GM12892 (cell line): Measurements from ENCODE around the gene ACADSB.

Source experiments
- DNase-seq: peaks from one replicate; pipeline ENCODE4 v3.0.0; 2011; ENCODE audit not compliant: insufficient read length
- FAIRE-seq: peaks from 2 replicates; lab custom pipeline; 2011; peaks lifted over from hg19 to GRCh38; lab: Jason Lieb, UNC
- POLR2A ChIP-seq: IDR thresholded peaks from 2 replicates; pipeline ENCODE4 v1.6.1; 2011; ENCODE audit warnings: low read depth, low read length, control low read depth
- POLR2AphosphoS5 ChIP-seq: IDR thresholded peaks from 2 replicates; pipeline ENCODE4 v1.6.1; 2011; ENCODE audit warnings: low read depth, low read length, control low read depth
- TAF1 ChIP-seq: IDR thresholded peaks from 2 replicates; pipeline ENCODE4 v1.6.1; 2011; ENCODE audit warnings: low read depth, mild to moderate bottlenecking, control low read depth, low read length, borderline replicate concordance

Gene ACADSB

DNA sequence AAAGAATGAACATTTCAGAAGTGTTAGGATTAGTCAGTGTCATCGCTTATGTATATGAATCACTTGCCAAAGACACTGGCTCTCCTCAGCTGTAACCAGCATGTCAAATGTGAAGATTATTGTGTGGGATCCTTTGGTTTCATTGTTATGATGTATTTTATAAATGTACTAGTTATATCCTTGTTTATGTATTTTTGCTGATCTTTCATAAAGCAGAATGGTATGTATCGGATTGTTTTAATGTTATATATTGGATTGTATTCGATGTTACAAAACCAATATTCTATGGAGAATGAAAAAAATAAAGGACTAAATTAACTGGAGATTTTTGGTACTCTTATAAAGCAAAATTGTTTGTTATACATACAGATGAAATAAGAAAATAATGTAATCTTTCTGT is 49.2 kb downstream of the ACADSB start:
- TF ChIP-seq POLR2AphosphoS5 (no peak), TAF1 (no peak), POLR2A (no peak)
- DNase-seq = no peak
- FAIRE-seq = no peak

DNA sequence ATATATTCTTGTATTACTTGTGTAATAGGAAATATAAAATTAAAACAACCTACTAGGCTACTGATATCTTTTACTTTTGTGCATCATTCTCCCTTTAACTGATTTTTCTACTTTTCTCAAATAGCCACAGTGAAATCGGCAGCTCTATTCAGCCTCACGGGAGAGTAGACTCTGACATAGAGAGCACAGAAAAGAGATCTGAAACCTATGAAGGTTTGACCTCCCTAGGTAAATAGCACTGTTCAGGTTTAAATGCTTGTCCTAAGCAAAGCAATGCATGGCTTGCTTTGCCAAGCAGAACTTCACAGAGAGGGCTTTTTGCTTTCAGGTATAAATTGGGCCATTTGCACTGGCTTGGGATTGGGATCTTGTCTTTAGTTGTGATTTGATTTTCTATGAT is 53.1 kb downstream of the ACADSB start:
- no peak for TF ChIP-seq POLR2AphosphoS5
- DNase-seq (no peak), FAIRE-seq (no peak)

DNA sequence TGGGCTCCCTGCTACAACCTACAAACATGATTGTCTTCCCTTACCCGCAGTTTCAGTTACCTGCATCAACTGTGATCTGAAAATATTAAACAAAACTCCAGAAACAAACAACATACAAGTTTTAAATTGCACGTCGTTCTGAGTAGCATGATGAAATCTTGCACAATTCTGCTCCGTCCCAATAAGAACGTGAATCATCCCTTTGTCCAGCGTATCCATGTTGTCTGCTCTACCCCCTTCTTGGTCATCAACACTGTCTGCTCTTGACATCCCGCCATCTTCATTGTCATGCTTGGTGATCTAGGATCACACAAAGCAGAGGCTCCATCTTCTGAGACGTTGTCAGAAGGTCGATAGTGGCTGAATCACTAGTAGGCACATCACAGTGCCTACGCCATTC is 53.9 kb downstream of the ACADSB start:
- TF ChIP-seq POLR2AphosphoS5 (no peak), POLR2A (no peak), TAF1 (no peak)
- DNase-seq (no peak), FAIRE-seq (no peak)

DNA sequence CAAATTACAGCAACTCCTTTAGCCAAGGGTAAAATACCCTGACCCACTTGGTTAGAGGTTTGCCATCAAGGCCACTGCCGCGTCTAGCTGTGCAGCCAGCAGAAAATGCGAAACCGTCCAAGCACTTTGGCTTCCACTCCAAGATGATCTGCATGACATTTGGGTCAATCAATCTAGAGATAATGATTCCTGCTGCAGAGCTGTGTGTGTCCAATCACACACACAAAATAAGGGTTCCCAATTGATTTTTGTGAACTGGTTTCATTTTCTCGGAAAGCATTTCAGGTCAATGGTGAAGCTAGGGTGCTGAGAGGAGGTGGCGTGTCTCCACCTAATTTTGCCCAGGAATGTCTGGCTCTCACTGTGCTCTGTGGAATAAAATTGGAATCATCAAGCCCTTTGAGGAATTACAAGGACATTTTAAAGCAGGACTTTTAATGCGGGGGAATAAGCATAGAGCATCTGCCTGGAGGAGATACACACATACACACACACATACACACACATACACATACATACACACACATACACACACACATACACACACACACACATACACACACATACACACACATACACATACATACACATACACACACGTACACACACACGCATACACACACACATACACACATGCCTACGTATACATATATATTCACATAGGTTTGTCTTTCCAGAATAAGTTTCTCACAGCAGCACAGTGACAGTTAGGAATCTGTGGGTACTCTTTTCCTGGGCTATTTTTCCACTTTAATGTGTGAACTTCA is 59.5 kb downstream of the ACADSB start:
- TF ChIP-seq TAF1 (no peak), POLR2A (no peak), POLR2AphosphoS5 (no peak)
- no peak for FAIRE-seq
- no peak for DNase-seq

DNA sequence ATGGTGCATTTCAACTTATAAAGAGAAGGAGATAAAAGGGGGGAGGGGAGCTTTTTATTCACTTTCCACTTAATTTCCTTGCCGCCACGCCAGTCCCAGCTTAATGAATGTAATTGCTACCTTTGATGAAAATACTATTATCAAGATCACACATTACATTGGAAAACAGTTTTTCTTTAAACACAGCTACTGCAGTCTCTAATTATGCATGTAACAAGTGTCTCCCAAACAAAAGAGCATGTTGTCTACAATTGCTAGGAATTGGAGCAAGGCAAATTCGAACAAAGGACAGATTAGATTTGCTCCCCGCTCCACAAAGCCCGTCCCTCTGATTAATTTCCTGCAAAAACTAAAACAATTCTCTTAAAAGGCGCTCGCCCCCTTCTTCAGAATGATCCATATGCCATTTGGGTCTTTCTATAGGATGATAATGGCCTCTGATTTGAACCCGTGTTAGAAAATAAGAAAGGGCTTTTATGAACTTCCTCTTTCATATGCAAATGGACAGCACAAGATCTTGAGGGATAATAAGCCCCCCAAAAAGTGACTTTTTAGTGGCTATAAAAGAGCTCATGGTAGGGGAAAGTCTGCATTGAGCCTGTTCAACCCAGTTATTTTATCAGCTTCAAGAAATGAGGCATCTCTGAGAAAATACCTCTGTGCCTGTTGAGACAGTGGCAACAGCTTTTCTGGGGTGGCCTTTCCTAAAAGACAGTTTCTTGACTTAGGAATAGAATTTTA is 60.6 kb downstream of the ACADSB start:
- FAIRE-seq = no peak
- no peak for DNase-seq
- no peak for TF ChIP-seq POLR2A
- TF ChIP-seq TAF1 = no peak
- TF ChIP-seq POLR2AphosphoS5 = no peak

DNA sequence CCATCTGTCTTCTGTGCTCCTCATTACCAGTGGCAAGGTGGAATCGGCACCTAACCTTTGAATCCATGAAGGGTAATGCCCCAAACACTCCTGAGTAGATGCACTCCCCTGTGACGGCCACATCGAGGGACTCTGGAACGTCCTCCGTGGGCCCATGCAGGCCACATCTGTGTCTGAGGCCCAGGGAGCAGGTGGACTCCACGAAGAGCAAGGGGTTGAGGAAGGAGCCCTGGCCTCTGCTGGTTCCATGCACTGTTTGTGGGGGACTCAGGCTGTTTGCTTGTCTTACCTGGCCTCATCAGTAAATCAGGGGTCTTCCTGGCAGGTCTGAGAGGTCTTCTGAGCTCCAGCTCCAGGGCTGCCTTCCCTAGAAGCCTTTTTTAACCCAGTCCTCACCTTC is 64.4 kb downstream of the ACADSB start:
- FAIRE-seq = no peak
- TF ChIP-seq POLR2AphosphoS5 = no peak
- no peak for TF ChIP-seq POLR2A
- no peak for TF ChIP-seq TAF1
- no peak for DNase-seq

DNA sequence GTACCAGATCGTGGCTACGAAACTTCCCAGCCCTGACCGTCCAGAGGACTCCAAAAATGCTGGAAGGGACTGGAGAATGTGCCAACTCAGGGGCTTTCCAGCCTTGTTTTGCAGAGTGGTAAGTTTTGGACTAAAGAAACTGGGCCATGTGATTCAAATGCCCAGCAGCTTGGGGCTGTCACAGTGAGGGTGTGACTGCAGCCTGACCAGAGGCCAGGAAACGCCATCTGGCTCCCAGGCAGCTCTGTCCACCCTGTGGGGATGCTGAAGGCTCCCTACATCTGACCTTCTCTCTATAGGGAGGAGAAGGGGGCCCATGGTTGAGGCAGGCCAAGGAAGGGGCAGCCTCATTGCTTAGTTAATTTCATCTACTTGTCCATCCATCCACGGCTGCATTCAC is 65.4 kb downstream of the ACADSB start:
- no peak for DNase-seq
- no peak for FAIRE-seq
- no peak for TF ChIP-seq POLR2A
- TF ChIP-seq TAF1 = no peak
- TF ChIP-seq POLR2AphosphoS5 = no peak

DNA sequence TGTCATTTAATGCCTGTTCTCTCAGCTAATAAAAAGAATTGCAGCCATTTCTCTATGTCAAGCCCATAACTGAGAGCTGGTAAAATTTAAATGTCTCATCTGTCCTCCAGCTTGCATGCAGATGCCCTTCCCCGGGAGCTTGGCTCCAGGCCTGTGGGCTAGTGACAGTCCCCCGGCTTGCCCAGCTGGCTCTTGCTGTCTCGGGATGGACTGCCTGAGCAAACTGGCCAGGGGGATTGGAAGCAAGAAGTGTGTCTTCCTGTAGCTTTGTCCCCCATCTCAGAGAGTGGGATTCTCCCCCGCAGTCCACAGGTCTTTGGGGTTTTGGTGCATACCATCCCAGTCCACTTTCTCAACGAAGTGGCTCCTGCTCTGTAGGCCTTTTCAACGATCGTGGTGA is 73.1 kb downstream of the ACADSB start:
- no peak for FAIRE-seq
- no peak for DNase-seq
- TF ChIP-seq TAF1 (no peak), POLR2AphosphoS5 (no peak), POLR2A (no peak)

DNA sequence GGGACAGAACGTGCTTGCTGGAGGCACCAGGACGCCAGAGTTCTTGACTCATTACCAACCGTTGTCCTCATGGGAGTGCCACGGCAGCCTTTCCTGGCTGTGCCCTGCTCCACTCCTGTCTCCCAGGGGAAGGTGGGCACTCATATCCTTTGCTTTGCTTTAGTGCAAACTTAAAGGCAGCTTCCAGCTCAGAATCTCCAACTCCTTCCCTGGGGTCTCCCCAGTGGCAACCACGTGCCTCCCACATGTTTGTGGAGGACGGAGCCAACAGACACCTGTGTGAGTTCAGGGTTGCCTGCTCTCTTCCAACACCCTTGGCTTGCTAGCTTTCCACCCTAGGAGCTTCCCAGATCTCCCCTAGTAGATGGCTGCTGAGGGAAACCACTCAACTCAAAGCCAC is 75.0 kb downstream of the ACADSB start:
- FAIRE-seq (no peak), DNase-seq (no peak)
- no peak for TF ChIP-seq POLR2AphosphoS5
- TF ChIP-seq POLR2A = no peak
- no peak for TF ChIP-seq TAF1

DNA sequence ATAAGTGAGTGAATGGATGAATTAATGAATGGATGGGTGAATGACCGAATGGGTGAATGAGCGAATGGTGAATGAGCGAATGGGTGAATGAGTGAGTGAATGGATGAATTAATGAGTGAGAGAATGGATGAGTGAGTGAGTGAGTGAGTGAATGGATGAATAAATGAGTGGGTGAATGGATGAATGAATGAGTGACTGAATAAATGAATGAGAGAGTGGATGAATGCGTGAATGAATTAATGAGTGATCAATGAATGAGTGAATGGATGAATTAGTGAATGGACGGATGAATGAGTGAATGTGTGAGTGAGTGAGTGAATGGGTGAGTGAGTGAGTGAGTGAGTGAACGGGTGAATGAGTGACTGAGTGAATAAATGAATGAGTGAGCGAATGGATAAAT is 77.5 kb downstream of the ACADSB start:
- FAIRE-seq (no peak), DNase-seq (no peak)
- TF ChIP-seq TAF1 (no peak), POLR2AphosphoS5 (no peak), POLR2A (no peak)

DNA sequence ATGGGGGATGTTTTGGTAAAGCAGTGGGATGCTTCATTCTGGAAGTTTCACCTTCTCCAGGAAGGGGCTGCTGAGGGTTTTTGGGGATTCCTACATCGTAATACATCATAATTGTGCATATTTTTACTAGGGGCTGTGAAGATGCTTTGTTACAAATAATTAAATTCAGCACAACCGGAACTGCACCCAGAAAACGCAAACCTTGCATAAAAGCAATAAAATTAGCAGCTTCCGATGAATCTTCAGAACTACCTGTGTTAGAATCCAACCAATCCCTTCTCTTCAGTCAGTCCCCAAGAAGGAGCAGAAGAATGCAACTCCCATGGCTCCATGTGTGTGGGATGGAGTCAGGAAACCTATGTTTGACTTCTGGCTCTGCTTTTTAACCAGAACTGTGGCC is 78.5 kb downstream of the ACADSB start:
- FAIRE-seq (no peak), DNase-seq (no peak)
- TF ChIP-seq POLR2A (no peak), TAF1 (no peak), POLR2AphosphoS5 (no peak)

DNA sequence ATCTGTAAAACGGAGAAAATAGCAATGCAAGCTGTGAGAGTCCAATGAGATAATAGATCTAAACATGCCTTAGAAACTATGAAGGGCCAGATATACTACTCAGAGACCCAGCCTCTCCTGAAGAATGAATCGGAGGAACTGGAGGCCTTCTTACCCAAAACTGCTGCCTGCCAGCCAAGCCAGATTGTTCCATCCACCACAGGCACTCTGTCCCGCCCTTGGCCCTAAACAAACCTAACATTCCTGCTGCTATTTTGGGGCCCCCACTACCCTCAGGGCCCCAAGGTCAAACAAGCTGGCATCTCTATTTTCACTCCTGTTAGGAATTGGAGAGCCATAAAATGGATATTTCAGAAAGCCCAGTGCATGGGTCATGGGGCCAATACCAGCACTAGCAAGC is 79.0 kb downstream of the ACADSB start:
- FAIRE-seq (no peak), DNase-seq (no peak)
- TF ChIP-seq POLR2A (no peak), TAF1 (no peak), POLR2AphosphoS5 (no peak)
